ENCODE results near the gene VN1R2. TPM values are rescaled to one million over a fixed set of nuclear protein-coding genes. Genes with fewer than 3 reads are reported as not detected.
"Not testable (repeated sequence)": the region's sequence is repeated elsewhere in the genome, so short reads cannot be mapped to it uniquely, and the experiment has no call there.

Gene VN1R2
- total and polyA plus RNA-seq, 2 experiments from 2014 or later = not detected

DNA sequence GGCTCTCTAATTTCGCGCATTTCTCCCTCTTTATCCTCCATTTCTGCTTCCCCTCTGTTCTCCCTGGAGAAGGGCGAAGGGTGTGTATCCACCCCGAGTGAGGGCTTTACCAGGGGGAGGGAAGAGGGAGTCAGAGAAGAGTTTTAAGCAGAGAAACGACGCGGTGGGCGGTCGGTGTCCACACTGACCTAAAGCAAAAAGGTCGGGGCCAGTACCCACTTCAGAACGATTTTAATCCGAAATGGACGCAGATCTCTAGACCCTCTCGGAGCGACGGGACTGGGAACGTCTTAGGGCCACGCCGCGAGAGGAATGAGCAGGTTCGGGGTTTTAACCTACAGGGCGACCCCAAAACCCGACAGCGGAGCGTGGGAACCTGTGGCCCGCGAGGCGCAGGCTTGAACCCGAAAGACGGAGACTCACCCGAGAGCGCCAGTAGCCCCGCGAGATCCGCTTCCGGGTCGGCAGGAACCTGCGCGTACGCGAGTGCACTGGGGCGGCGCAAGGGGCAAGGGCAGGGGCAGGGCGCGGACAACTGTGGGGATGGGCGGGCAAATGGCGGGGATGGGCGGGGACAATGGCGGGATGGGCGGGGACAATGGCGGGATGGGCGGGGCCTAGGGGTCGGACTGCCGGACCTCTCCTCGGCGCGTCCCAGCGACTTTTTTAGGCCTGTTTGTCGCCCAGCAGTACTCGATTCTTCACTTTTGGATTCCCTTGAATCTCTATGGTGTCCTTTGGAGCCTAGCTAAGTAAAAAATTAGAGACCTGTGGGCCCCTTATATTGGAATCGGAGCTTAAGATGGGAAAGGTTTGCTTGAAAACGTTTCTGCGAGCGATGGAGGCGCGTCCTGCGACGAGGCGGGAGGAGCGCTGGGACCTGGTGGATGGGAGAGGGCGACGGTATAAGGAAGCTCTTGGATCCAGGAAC, 3.4 kb upstream of the VN1R2 start, which contains the start of gene ZNF677:
Gene ZNF677 (minus strand): TSS at position 463 of the 931 bp plus-strand sequence. CDS start 3,323 bp downstream, outside the sequence.
- Histone ChIP-seq H3K4me2 (peak within 1 kb of the TSS; percentile 98), H3K4me1 (ENCODE audit: insufficient read depth) (peaks cover 11% of the 10 kb centered on the region; the same call in 1 of the 2 replicates), H3K27ac (ENCODE audit: low read depth) (peak within 1 kb of the TSS; percentile 20; the same call in 1 of the 2 replicates), H3K36me3 (ENCODE audit: insufficient read depth) (peaks cover 29% of the 10 kb centered on the region), H3K79me2 (replicated peaks; ENCODE audit: insufficient read depth) (peaks cover 15% of the 10 kb centered on the region), H2AFZ (peak within 1 kb of the TSS; percentile 100), H3F3A (replicated peaks; ENCODE audit: low read depth) (no peaks in the 10 kb centered on the region), H3K27me3 (ENCODE audit: insufficient read depth) (no peaks in the 10 kb centered on the region), H4K20me1 (replicated peaks; ENCODE audit: insufficient read depth) (no peaks in the 10 kb centered on the region), H3K4me3 (peak within 1 kb of the TSS; percentile 75), H3K9me2 (ENCODE audit: insufficient read depth) (no peaks in the 10 kb centered on the region; the same call in 1 of the 2 replicates)
- peak; percentile 90 for DNase-seq (ENCODE audit: low spot score)
- ATAC-seq = peak; percentile 99
- Mint-ChIP-seq H3K36me3 (ENCODE audit: low read depth) (peaks cover 55% of the 10 kb centered on the region), H3K27me3 (ENCODE audit: insufficient read depth, low read depth, poor library complexity) (peaks cover 2% of the 10 kb centered on the region), H3K9me3 (peaks cover 52% of the 10 kb centered on the region), H3K27ac (peak within 1 kb of the TSS; percentile 85), H3K4me1 (peaks cover 3% of the 10 kb centered on the region; the same call in 2 of the 3 replicates), H3K4me3 (peak within 1 kb of the TSS; percentile 85)
- TF ChIP-seq POLR2AphosphoS5 (IDR thresholded peaks at IDR 0.05; ENCODE audit: low read depth) (peak; percentile 86), ZNF114 (CRISPR knock-in tag; IDR thresholded peaks at IDR 0.05) (no peak)
- TF ChIP-seq, protein P1, sequence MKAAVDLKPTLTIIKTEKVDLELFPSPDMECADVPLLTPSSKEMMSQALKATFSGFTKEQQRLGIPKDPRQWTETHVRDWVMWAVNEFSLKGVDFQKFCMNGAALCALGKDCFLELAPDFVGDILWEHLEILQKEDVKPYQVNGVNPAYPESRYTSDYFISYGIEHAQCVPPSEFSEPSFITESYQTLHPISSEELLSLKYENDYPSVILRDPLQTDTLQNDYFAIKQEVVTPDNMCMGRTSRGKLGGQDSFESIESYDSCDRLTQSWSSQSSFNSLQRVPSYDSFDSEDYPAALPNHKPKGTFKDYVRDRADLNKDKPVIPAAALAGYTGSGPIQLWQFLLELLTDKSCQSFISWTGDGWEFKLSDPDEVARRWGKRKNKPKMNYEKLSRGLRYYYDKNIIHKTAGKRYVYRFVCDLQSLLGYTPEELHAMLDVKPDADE (IDR thresholded peaks at IDR 0.05) = peak; percentile 78; the same call in 1 of the 2 replicates

DNA sequence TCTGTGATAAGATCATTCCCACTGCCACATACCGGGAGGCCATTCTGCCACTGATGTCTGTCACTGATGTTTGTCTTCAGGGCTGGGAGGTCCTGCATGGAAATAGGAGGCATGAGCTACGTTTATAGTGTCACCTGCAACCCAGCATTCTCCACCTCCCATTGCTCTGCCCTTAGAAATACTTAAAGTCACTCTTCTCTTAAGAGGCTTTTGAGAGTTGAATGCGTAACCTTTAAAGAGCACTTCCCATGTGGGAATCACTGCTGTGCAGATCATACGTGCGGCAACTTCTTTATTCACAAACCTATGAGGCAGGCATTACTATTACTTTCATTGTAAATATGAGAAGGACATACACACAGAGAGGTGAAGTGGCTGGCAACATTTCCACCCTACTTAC, 9.5 kb downstream of the VN1R2 start, which contains the start of gene VN1R4:
Gene VN1R4 (minus strand): TSS at position 101 of the 400 bp plus-strand sequence. CDS start 58 bp downstream, at position 43.
- DNase-seq (ENCODE audit: low spot score); H4K20me1 ChIP-seq (replicated peaks; ENCODE audit: insufficient read depth); H3K79me2 ChIP-seq (replicated peaks; ENCODE audit: insufficient read depth); H3K27me3 ChIP-seq (ENCODE audit: insufficient read depth); H3F3A ChIP-seq (replicated peaks; ENCODE audit: low read depth); H3K27ac ChIP-seq (ENCODE audit: low read depth); H3K9me2 ChIP-seq (ENCODE audit: insufficient read depth); H3K4me1 ChIP-seq (ENCODE audit: insufficient read depth); ATAC-seq; H3K27me3 Mint-ChIP-seq (ENCODE audit: insufficient read depth, low read depth, poor library complexity); H2AFZ ChIP-seq; H3K4me1 Mint-ChIP-seq; H3K36me3 ChIP-seq (ENCODE audit: insufficient read depth); H3K27ac Mint-ChIP-seq; H3K36me3 Mint-ChIP-seq (ENCODE audit: low read depth); H3K4me3 Mint-ChIP-seq; H3K4me2 ChIP-seq; H3K4me3 ChIP-seq: not testable (repeated sequence)
- peaks cover 65% of the 10 kb centered on the region for H3K9me3 Mint-ChIP-seq

DNA sequence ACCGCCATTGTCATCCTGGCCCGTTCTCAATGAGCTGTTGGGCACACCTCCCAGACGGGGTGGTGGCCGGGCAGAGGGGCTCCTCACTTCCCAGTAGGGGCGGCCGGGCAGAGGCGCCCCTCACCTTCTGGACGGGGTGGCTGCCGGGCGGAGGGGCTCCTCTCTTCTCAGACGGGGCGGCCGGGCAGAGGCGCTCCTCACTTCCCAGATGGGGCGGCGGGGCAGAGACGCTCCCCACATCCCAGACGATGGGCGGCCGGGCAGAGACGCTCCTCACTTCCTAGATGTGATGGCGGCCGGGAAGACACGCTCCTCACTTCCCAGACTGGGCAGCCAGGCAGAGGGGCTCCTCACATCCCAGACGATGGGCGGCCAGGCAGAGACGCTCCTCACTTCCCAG, 11.8 kb downstream of the VN1R2 start:
- H3K27ac ChIP-seq (ENCODE audit: low read depth); ATAC-seq; H3K4me1 Mint-ChIP-seq; H3K4me1 ChIP-seq (ENCODE audit: insufficient read depth); H3K27me3 Mint-ChIP-seq (ENCODE audit: insufficient read depth, low read depth, poor library complexity); H3K27ac Mint-ChIP-seq; H3F3A ChIP-seq (replicated peaks; ENCODE audit: low read depth); DNase-seq (ENCODE audit: low spot score); H3K9me2 ChIP-seq (ENCODE audit: insufficient read depth); H3K4me3 ChIP-seq; H3K4me3 Mint-ChIP-seq; H3K36me3 ChIP-seq (ENCODE audit: insufficient read depth); H3K79me2 ChIP-seq (replicated peaks; ENCODE audit: insufficient read depth); H2AFZ ChIP-seq; H3K27me3 ChIP-seq (ENCODE audit: insufficient read depth); H4K20me1 ChIP-seq (replicated peaks; ENCODE audit: insufficient read depth); H3K4me2 ChIP-seq: not testable (repeated sequence)
- Mint-ChIP-seq H3K36me3 (ENCODE audit: low read depth) (peaks cover 11% of the 10 kb centered on the region), H3K9me3 (peaks cover 69% of the 10 kb centered on the region)
